HG02763 (cell line): Measurements from ENCODE around the gene PNMT.
A peak's percentile ranks its signal among the peaks of the same experiment; 100 is the strongest.

Experiments
- ATAC-seq: cut with Tn5 transposase; IDR thresholded peaks from one replicate; pipeline ENCODE4 v1.9.1; 2021; ENCODE audit warnings: mild to moderate bottlenecking, moderate library complexity; ENCODE audit not compliant: unreplicated experiment

The PNMT gene

DNA sequence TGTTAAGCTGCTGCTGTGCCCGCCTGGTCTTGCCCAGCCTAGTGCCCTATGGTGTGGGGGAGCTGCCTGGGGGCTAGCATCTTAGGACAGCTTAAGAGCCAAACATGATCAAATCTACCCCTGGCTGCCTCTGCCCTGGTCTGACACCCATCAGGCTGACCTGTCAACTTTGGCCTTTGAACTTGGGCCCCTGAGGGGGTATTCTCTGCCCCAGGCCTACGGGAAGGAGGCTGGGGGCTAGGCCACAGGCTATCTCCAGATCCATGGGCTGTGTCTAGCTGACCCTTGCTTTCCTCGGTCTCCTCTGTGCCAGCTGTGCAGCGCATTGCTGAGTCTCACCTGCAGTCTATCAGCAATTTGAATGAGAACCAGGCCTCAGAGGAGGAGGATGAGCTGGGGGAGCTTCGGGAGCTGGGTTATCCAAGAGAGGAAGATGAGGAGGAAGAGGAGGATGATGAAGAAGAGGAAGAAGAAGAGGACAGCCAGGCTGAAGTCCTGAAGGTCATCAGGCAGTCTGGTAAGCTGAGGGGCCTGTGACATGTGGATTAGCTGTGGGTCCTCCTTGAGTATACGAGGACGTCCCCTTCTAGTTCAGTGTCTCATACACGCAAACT is 34.6 kb upstream of the PNMT start:
- ATAC-seq: no peak

DNA sequence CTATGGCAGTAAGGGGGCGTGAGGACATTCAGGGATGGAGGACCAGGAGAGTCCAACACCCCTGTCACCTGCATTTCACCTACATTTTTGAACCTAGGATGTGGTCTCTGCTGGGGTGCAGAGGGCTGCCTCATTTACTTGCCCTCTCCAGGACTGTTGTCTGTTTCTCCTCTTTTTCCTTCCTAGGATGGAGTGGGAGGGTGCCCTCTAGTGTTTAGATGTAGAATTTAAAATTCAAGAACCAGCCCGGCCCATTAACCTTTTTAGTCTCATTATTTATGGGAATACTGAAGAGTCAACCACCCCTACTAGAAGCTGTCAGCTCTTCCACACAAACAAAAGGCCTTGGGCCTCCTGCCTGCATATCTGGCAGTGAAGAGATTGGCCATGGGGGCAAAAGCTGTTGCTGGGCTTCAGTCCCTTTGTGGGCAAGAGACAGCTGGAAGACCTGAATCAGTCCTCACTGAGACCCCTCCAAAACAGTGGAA is 33.8 kb upstream of the PNMT start:
- ATAC-seq: no peak

GRCh38 chr17:39635614-39636176 is 32.6 kb upstream of the PNMT start:
- ATAC-seq: no peak

DNA sequence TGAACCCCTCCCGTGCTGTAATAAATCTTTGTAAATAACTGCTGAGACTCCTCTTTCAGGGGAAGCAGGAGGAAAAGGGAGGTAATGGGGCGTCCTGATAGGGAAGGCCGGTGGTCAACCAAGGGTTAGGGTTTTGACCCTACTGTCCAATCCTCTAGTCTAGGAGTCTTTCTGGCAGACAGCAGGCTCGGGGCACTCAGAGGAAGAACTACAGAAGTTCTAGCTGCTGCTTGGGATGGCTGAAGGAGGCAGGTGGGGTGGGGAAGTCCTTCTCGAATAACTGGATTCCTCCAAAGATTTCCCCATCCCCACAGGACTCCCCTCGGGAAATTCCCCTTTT is 31.7 kb upstream of the PNMT start:
- ATAC-seq: no peak

DNA sequence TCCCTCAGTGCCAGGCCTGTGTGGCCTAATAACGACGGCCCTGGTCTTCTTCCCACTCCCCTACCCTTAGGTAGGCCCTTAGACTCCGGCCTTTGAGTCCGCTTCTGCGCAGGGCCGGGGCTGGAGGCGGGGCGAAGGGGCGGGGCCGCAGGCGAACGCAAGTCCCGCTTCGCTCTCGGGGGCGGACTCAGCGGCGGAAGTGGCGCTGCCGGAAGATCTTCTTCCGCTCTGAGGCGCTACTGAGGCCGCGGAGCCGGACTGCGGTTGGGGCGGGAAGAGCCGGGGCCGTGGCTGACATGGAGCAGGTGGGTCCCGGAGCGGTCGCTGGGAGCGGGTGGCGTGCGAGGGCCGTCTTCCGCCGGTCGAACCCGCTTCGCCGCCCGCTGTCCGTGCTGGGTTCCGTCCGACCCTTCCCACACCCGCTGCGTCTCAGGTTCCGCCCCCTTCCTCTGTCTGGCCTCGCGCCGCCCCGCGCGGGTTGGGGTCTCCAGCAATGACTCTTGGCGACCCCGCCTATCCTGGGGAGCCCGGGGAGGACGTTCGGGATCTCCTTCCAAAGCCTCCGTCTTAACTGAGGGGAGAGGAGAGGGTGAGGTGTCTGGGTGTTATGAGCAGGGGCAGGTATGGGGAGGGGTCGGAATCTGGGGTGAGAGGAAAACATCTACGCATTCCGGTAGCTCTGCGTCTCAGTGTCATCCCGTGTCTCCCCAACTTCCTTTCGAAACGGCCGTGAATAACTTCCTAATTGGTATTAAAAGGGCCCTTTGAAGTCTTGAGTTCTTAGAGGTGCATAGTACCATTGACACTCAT is 31.1 kb upstream of the PNMT start, which contains the start of gene STARD3:
Gene STARD3 (plus strand): TSS at position 218 of the 810 bp plus-strand sequence. CDS start 16,388 bp downstream, outside the sequence.
- peak; percentile 70 for ATAC-seq

DNA sequence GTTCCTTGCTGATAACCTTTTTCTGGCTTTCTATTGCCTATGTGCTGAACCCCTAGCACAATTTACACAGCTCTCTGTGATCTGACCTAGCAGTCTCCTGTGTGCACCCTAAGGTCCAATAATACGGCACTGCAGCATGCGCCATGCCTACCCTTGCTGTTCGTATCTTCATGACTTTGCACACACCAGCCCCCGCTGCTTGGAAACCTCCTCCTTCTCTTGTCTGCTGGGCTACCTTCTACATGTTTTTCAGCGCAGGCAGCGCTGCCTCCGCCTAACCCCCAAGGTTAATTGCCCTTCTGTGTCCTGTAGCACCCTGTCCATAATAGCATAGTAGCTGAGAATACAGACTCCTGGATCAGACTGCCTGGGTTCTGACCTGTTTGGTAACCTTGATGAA is 29.9 kb upstream of the PNMT start:
- no peak for ATAC-seq

GRCh38 chr17:39639043-39639442 is 29.2 kb upstream of the PNMT start:
- ATAC-seq: no peak

DNA sequence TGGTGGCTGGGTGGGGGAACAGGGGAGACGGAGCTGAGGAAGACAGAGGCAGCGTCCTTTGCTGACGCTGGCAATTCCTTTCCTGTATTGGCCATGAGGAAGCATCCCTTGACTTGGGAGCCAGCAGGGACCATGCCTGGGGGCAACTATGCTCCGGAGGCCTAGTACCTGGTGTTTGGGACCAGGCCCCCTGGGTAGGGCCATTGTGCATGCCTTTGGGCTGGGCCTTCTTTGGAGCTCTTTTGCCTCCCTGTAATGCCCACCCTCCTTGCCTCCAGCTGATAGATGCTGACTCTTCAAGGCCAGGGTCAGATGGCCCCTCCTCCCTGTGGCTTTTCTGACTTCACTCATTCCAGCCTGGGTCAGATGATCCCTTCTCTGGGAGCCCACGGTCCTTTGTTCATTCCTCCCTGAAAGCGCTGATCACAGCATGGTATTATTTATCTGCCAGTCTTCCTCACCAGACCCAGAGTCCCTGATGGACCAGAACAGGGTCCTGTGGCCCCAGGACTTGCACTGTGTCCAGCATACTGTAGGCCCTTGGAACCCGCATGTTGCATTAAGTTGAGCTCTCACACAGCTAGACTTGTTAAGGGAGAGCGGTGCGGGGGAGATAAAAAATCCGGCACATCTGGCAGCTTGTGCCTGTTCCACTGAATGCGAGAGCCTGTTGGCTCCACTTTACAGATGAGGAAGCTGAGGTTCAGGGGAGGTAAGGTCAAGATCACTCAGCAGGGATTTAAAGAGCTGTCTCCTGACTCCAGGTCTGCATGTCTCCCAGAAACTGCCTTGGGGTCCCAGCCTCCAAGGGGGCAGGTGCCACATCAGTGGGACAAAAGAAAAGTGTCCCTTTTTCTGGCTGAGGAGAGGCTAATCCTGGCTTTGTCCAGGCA is 28.4 kb upstream of the PNMT start:
- no peak for ATAC-seq

DNA sequence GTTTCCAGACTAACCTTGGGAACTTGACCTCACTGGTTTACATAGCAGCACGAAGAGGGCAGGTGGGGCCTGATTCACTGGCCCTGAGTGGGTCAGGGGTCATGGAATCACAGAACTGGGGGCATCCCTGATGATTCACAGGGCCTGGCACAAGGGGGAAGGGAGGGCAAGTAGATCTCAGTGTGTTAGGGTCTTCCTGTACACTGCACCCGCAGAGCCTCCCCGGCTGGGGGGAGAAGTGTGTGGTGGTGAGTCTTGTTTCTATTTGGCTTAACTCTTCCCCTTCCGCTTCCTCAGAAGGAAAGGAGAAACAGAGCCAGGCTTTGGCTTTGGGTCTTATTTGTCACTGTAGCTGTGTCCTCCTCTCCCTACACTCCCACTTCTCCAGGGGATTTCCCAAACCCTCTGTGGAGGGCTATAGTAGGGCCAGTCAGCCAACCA is 27.6 kb upstream of the PNMT start:
- no peak for ATAC-seq

- ATAC-seq: no peak
These were observed 27.2 kb upstream of the PNMT start for GRCh38 chr17:39641097-39641496.

DNA sequence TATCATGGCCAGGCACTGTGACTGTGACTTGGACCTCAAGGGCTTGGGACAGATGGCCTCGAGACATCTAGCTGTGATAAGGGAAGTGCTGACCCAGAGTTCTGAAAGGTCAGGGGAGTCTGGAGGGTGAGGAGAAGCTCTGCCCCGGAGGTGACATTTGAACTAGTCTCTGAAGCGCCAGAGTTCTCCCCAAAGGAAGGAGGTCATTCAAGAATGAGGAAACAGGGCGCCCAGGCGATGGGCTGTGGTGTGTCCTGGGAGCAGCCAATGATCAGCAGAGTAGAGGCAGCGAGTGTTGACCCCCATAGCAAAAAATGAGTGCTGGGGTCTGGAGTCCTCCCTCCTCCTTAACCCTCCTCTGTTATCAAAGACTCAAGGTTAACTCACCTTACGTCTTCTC is 26.4 kb upstream of the PNMT start:
- no peak for ATAC-seq

- ATAC-seq: no peak
These were observed 25.8 kb upstream of the PNMT start for GRCh38 chr17:39642291-39643074.

DNA sequence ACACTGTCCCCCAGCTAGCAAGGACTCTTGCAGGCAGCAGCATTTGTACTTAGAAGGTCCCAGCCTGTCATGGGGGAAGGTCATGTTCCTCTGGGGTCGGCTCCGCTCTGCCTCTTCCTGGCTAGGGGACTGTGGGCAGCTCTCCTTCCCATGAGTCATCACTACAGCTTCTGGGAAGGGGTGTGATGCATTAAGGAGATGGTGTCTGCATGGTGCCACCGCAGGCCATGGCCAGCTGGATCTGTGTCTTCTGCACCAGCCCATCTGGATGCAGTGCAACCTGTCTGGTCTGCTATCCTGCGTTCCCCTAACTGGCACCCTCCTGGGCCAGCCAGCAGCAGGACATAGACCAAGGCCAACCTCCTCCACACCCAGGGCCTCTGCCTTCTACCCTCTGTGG is 25.0 kb upstream of the PNMT start:
- no peak for ATAC-seq

DNA sequence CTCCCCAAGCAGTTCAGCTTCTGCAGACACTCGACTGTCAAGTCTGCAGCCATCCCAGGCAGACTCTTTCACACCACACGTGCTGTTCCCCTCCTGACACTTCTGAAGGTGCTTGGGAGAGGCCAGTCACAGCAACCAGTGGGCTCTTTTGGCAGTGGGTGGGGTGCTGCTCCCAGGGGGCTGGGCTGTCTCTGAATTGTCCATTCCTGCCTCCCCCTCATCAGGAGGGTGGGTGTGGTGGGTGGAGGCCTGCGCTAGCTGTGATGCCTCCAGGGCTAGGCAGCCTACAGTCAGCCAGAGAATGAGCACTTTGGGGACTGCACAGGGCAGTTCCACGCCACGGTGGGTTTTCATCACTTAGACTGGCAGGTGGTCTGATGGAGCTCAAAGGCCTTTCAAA is 21.0 kb upstream of the PNMT start:
- ATAC-seq: no peak

DNA sequence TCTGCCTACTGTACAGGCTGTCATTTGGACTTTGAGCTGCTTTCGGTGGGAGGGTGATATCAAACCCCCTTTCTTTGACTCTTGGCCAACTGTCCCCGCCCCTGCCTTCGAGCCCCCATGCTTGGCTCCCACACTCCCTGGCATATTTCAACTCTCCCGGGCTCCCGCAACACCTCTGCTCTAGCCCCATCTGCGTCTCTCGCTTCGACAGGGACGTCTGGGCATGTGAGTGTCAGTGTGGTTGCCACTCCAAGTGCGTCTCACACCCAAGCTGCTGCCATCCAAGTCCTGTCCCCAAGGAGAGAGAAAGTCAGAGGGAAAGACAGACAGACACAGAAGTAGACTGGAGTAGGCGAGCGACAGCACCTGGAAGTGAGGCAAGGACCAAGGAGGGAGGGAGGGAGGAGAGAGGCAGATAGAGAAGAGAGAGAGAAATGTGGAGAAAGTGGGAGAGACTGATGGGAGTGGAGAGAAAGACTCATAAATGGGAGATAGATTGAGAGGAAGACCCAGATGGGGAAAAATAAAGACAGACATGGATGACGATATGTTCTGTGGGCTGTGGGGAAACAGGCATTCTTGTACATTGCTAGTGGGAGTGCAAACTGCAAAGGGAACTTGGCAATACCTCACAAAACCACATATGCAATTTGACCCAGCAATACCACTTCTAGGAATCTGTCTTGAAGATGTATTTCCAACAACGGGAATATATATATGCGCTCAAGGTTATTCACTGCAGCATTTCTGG is 19.5 kb upstream of the PNMT start:
- no peak for ATAC-seq

- no peak for ATAC-seq
These were observed 18.1 kb upstream of the PNMT start for GRCh38 chr17:39650121-39650579.

DNA sequence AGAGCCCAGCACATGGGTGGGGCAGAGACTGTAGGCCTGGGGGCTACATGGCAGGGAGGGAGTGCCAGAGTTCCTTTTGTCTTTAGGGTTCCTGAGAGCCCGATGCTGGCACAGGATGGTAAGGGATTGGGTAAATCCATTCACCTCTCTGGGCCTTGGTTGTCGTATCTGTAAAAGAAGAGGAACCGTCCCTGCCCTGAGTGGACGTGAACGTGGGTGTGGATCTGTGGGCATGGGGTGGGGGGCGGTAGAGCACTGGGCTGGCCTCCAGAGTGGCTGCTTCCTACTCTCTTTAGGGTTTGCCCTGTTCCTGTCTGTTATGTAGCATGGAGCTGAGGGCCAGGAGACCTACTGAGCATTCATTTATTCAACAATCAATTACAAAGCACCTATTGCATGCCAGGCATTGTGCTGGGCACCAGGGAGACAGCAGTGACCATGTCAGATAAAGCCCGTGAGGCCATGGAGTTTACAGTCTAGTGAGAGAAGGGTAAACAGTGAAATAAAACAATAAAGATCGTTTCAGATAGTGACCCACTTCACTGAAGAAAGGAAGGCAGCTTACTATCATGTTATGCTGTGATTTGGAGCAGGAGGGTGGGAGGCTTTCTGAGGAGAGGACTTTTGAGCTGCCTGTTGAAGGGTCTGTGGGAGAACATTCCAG is 16.2 kb upstream of the PNMT start:
- no peak for ATAC-seq

DNA sequence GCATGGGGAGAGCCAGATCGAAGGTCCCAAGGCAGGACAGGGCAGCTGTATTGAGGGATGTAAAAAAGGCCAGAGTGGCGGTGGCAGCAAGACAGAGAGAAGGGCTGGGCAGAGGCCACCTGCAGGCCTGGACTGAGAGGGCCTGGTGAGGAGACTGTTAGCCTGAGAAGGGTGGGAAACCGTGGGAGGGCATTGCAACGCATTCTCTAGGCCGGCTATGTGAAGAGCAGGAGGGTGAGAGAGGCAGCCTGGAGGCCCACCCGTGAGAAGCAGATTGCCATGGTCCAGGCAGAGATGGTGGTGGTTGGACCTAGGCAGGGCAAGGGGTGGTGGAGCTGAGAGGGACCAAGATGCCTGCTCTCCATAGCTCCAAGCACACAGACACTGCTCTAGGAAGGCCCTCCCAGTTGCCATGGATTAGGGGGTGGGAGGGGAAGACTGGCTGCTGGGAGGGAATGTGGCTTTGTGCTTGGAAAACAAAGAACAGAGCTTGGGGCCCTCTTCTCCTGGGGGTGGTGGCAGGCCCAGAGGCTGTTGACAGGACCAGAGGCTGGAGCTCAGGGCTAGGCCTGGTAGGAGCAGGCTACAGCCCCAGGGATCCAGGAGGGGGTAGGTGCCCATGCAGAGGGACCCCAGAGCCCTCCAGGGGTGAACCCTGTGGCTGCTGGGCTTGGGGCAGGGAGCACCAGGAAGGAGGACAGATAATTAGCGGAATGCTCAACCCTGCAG is 15.5 kb upstream of the PNMT start:
- no peak for ATAC-seq
